Smooth muscle cell (in vitro differentiated cells): ENCODE results near the gene PGLYRP4. TPM values are rescaled to one million over a fixed set of nuclear protein-coding genes. Genes with fewer than 3 reads are reported as not detected.

Experiments
- DNase-seq: peaks from one replicate; lab custom pipeline; 2025; ENCODE audit not compliant: unreplicated experiment; lab: John Stamatoyannopoulos, UW
- H2AFZ ChIP-seq: fragments of 200-600 bp; sonication (generic); 2 replicates; pipeline ENCODE4 v1.6.0; 2016; ENCODE audit warnings: antibody characterized with exemption, low read depth, mild to moderate bottlenecking
- H3F3A ChIP-seq: fragments of 200-600 bp; sonication (generic); 2 replicates; pipeline ENCODE4 v1.6.0; 2017; ENCODE audit warnings: antibody characterized with exemption, low read depth
- H3K27ac ChIP-seq: fragments of 200-600 bp; sonication (generic); 2 replicates; pipeline ENCODE4 v1.5.1; 2016; ENCODE audit warnings: low read depth, mild to moderate bottlenecking
- H3K27me3 ChIP-seq: fragments of 200-600 bp; sonication (generic); 2 replicates; pipeline ENCODE4 v1.6.1; 2016; ENCODE audit warnings: low read depth, mild to moderate bottlenecking
- H3K36me3 ChIP-seq: fragments of 200-600 bp; sonication (generic); 2 replicates; pipeline ENCODE4 v1.5.1; 2016; ENCODE audit warnings: low read depth
- H3K4me1 ChIP-seq: fragments of 200-600 bp; sonication (generic); 2 replicates; pipeline ENCODE4 v1.5.1; 2016; ENCODE audit warnings: low read depth
- H3K4me2 ChIP-seq: fragments of 200-600 bp; sonication (generic); 2 replicates; pipeline ENCODE4 v1.6.0; 2016; ENCODE audit warnings: mild to moderate bottlenecking
- H3K4me3 ChIP-seq: fragments of 200-600 bp; sonication (generic); 2 replicates; pipeline ENCODE4 v1.5.1; 2016; ENCODE audit warnings: mild to moderate bottlenecking
- H3K79me2 ChIP-seq: fragments of 200-600 bp; sonication (generic); 2 replicates; pipeline ENCODE4 v1.6.0; 2016; ENCODE audit warnings: low read depth, mild to moderate bottlenecking
- H3K9ac ChIP-seq: fragments of 200-600 bp; sonication (generic); 2 replicates; pipeline ENCODE4 v1.6.0; 2016; ENCODE audit warnings: low read depth
- H3K9me3 ChIP-seq: fragments of 200-600 bp; sonication (generic); replicated peaks from 2 replicates; pipeline ENCODE4 v1.5.1; 2016; ENCODE audit warnings: low read depth
- H4K20me1 ChIP-seq: fragments of 200-600 bp; sonication (generic); 2 replicates; pipeline ENCODE4 v1.6.0; 2016; ENCODE audit warnings: low read depth
- WGBS: methylation state at CpG from one replicate; pipeline ENCODE4 v1.1.7; 2016; ENCODE audit warnings: low lambda C conversion rate; 5-methylcytosine and 5-hydroxymethylcytosine counted together
- polyA plus RNA-seq: library from polyadenylated mRNA; unstranded; fragments of >200 nt; fragmentation: Nextera tagmentation; extraction: Ambion mirVana; gene quantifications from 2 replicates; pipeline ENCODE4 v1.2.1, GENCODE V29; 2016
- total RNA-seq: library from RNA; depleted of rRNA; stranded (reverse); fragments of >200 nt; gene quantifications from 2 replicates; pipeline ENCODE4 v1.2.3, GENCODE V29; 2014
- TF ChIP-seq, protein P1 (sequence below): fragments of 200-600 bp; sonication (generic); IDR thresholded peaks from 2 replicates; pipeline ENCODE4 v1.5.1; 2017; ENCODE audit warnings: borderline replicate concordance, mild to moderate bottlenecking, antibody characterized with exemption; ENCODE audit not compliant: insufficient read depth, poor library complexity, severe bottlenecking

The PGLYRP4 gene
- total and polyA plus RNA-seq, 2 experiments from 2014 or later: 0.43 to 0.54 TPM

DNA sequence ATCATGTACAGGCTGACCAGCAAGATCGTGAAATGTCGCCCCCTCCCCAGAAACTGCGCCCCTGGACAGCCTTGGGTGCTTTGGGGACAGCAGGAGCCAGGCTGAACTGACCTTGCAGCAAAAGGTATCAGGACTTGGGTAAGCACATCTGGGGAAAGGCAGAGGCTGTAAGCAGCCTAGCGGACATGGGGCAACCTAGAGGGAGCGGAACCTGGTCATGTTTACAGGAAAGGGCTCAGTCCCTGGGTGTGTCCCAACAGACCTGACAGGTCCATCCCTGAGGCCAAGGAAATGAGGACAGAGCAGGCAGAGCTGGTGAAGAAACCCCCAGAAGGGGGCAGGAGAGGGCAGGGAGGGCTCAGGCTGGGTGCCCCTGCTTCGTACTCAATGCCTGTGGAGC, 45.3 kb upstream of the PGLYRP4 start:
- no peaks in the 10 kb centered on the region for H3K9me3 ChIP-seq
- H3K4me2 ChIP-seq: no peak overlapping the region
- H3K4me3 ChIP-seq: no peak overlapping the region
- TF ChIP-seq, protein P1, sequence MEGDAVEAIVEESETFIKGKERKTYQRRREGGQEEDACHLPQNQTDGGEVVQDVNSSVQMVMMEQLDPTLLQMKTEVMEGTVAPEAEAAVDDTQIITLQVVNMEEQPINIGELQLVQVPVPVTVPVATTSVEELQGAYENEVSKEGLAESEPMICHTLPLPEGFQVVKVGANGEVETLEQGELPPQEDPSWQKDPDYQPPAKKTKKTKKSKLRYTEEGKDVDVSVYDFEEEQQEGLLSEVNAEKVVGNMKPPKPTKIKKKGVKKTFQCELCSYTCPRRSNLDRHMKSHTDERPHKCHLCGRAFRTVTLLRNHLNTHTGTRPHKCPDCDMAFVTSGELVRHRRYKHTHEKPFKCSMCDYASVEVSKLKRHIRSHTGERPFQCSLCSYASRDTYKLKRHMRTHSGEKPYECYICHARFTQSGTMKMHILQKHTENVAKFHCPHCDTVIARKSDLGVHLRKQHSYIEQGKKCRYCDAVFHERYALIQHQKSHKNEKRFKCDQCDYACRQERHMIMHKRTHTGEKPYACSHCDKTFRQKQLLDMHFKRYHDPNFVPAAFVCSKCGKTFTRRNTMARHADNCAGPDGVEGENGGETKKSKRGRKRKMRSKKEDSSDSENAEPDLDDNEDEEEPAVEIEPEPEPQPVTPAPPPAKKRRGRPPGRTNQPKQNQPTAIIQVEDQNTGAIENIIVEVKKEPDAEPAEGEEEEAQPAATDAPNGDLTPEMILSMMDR: no peak
- H3F3A ChIP-seq: no peaks in the 10 kb centered on the region
- no peak overlapping the region for H3K27ac ChIP-seq
- no peak for DNase-seq
- H2AFZ ChIP-seq: no peak overlapping the region
- no peaks in the 10 kb centered on the region for H3K27me3 ChIP-seq
- H3K36me3 ChIP-seq: no peaks in the 10 kb centered on the region
- 77% methylated on average over 6 of the region's 6 CpGs for WGBS
- H3K9ac ChIP-seq: no peak overlapping the region
- no peaks in the 10 kb centered on the region for H4K20me1 ChIP-seq
- no peaks in the 10 kb centered on the region for H3K4me1 ChIP-seq
- no peaks in the 10 kb centered on the region for H3K79me2 ChIP-seq

DNA sequence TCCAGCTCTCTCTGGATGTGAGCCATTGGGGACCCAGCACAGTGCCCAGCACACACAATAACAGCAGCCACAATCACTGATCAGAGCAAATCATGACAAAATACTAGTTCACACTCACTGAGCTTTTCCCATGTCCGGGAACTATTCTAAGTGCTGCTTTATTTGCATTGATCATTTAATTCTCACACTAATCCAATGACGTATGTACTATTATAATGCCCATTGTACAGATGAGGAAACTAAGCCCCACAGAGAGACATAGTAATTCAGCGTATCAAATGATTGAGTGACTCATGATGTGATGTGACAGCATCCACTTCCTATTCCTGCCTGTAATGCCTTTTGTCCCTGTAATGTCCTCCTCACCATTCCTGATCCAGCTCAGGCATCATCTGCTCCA, 44.2 kb upstream of the PGLYRP4 start:
- no peak overlapping the region for H3K27ac ChIP-seq
- H3K27me3 ChIP-seq: no peaks in the 10 kb centered on the region
- no peaks in the 10 kb centered on the region for H3K36me3 ChIP-seq
- H3K9me3 ChIP-seq: no peaks in the 10 kb centered on the region
- no peak overlapping the region for H3K9ac ChIP-seq
- WGBS: 83% methylated on average over 3 of the region's 3 CpGs
- H2AFZ ChIP-seq: no peak overlapping the region
- H3K4me3 ChIP-seq: no peak overlapping the region
- no peaks in the 10 kb centered on the region for H3K4me1 ChIP-seq
- DNase-seq: no peak
- no peak overlapping the region for H3K4me2 ChIP-seq
- H4K20me1 ChIP-seq: no peaks in the 10 kb centered on the region
- no peaks in the 10 kb centered on the region for H3K79me2 ChIP-seq
- H3F3A ChIP-seq: no peaks in the 10 kb centered on the region
- TF ChIP-seq, protein P1: no peak

DNA sequence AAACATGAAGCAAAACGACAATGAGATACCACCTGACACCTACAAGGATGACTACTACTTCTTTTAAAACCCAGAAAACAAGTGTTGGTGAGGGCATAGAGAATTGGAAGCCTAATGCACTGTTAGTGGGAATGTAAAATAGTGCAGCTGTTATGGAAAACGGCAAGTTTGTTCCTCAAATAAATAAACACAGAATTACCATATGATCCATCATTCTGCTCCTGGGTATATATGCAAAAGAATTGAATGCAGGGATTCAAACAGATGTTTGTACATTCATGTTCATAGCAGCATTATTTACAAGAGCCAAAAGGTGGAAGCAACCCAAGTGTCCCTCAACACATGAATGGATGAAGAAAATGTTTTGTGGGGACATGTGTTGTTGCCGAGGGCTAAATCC, 43.6 kb upstream of the PGLYRP4 start:
- H3K4me1 ChIP-seq: no peaks in the 10 kb centered on the region
- H3K9me3 ChIP-seq: no peaks in the 10 kb centered on the region
- 59% methylated on average over 3 of the region's 3 CpGs for WGBS
- H3K4me2 ChIP-seq: no peak overlapping the region
- no peaks in the 10 kb centered on the region for H3F3A ChIP-seq
- TF ChIP-seq, protein P1: no peak
- no peaks in the 10 kb centered on the region for H3K27me3 ChIP-seq
- no peak overlapping the region for H2AFZ ChIP-seq
- DNase-seq: no peak
- H3K4me3 ChIP-seq: no peak overlapping the region
- H3K36me3 ChIP-seq: no peaks in the 10 kb centered on the region
- H3K27ac ChIP-seq: no peak overlapping the region
- no peak overlapping the region for H3K9ac ChIP-seq
- no peaks in the 10 kb centered on the region for H3K79me2 ChIP-seq
- H4K20me1 ChIP-seq: no peaks in the 10 kb centered on the region

DNA sequence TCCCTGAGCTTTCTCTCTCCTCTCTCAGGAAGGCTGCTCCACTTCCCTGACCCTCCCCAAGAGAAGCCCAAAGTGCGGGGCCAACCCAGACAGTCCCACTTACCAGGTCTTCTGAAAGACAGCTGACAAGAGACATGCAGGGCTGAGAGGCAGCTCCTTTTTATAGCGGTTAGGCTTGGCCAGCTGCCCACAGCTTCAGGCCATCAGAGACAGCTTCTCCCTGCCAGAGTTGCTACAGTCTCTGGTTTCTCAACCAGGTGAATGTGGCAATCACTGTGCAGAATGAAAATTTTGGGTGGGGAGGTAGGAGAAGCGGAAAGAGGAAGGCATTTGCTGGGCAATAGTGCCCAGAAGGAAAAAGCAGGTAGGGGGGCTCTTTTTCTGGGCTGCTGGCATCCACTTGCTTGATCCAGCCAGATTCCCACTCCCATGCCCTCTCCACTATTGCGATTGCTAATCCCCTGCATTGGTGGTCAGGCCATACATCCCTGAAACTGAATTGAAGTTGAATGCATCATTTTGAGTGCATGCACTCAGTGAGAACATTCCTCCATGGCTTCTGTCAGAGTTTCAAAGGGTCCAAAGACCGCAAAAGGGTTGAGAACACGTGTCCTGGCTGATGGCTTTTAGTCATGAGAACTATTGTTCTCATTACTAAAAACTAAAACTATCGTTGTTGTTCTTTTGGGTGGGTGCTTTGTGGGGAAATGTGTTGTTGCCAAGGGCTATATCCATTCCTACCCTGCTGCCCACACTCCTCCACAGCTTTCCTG, 42.5 kb upstream of the PGLYRP4 start, which contains the start of gene S100A8:
Gene S100A8 (minus strand): TSS at position 136 of the 773 bp plus-strand sequence. CDS start 538 bp downstream, outside the sequence.
- no peaks in the 10 kb centered on the region for H3F3A ChIP-seq
- H3K9ac ChIP-seq: no peak within 1 kb of the TSS
- no peak within 1 kb of the TSS for H3K27ac ChIP-seq
- no peaks in the 10 kb centered on the region for H3K27me3 ChIP-seq
- H3K4me1 ChIP-seq: no peaks in the 10 kb centered on the region
- no peak within 1 kb of the TSS for H3K4me3 ChIP-seq
- TF ChIP-seq, protein P1: no peak
- 79% methylated on average over 7 of the region's 7 CpGs for WGBS
- DNase-seq: no peak
- no peak within 1 kb of the TSS for H2AFZ ChIP-seq
- no peaks in the 10 kb centered on the region for H3K9me3 ChIP-seq
- H4K20me1 ChIP-seq: no peaks in the 10 kb centered on the region
- no peak within 1 kb of the TSS for H3K4me2 ChIP-seq
- no peaks in the 10 kb centered on the region for H3K79me2 ChIP-seq
- H3K36me3 ChIP-seq: no peaks in the 10 kb centered on the region
